GDM1 (cell line): ENCODE results near the gene KDM5C.
"Not testable (repeated sequence)": the region's sequence is repeated elsewhere in the genome, so short reads cannot be mapped to it uniquely, and the experiment has no call there.

Experiments used
- DNase-seq: peaks from one replicate; lab custom pipeline; 2025; lab: John Stamatoyannopoulos, UW

The KDM5C gene

DNA sequence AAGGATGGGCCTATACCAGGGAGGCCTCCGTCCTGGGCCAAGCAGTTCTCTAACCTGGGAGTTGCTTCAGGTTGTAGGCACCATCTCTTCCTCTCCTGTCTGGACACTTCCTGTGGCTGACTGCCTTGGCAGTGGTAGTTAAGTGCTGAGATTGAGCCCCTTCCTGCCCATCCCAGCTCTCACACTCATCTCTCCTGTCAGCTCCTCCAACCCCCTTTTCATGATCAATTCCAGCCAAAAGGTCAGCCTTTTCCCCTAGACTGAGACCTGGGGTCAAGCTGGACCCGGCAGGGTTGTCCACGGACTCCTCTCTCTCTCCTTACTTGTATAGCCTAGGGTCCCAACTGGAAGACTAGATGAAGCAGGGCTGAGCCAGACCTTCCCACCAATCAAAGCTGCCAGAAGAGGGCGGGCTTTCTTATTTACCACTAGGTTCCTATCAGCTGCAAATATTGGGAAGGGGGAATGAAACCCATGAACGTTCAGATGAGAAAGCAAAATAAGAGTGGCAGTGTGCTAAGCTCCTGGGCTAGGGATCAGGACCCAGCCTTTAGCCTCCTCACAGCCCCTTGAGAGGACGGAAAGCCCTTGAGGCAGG is 34.5 kb downstream of the KDM5C start:
- DNase-seq: no peak

DNA sequence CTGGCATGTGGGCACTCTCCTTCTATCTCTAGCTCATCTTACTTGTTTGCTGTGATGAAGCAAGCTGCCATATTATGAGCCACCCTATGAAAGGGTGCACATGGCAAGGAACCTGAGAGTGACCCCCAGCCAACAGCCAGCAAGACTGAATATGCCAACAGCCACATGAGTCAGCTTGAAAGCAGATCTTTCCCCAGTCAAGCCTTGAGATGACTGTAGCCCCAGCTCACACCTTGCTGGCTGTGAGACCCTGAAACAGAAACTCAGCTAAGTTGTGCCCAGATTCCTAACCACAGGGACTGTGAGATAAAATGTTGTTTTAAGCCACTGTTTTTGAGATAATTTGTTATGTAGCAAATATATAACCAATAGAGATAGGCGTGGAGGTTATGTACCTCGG is 36.2 kb downstream of the KDM5C start:
- DNase-seq: no peak

DNA sequence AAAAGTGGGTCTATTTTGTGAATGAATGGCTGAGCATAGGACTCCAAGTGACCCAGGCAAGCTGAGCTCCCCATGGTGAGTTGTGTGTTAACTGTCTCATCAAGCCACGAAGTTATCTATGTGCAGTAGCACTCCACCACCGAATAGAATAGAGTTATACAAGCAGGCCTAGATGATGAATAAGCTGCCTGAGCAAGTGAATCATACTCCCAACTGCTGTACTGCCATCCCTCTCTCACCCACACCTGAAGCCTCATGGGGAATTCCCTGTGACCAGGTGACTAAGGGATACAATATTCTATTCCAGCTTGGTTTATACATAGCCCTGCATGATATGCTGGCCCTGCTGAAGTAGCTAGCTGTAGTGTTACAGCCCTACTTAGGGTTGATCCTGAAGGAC is 38.7 kb downstream of the KDM5C start:
- no peak for DNase-seq

DNA sequence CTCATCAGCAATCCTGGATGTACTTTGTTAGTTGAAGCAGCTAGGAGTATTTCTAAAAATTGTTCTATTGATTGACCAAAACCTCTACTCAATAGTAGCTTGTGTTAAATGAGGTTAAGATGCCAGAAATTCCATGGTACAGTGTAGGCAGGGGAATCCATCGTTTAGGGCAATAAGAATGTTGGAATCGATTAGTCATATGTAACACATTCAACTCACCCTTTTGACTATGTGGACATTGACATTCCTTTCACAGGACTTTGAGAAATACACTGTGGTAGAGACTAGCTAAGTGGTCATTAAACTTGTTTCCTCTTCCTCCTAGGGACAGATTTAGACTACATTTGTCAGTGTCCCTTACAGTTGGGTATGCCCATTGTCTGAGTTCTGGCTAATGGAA is 40.2 kb downstream of the KDM5C start:
- DNase-seq: no peak

DNA sequence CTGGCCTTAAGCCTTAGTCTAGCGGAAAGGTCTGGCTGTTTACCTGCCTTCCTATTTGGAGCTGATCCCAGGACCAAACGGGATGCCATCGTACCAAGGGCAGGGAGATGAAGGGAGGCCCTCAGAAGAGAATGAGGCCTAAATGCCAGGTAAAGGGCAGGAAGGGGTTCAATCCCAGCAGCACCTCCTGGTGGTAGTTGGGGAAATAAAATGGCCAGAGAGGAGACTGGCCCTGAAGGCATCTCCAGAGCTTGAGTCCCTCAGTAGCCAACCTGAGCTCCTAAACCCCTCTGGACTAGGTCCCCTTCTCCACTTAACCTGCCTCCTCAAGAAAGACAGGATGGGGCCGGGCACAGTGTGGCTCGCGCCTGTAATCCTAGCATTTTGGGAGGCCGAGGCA is 53.7 kb downstream of the KDM5C start:
- DNase-seq: no peak

DNA sequence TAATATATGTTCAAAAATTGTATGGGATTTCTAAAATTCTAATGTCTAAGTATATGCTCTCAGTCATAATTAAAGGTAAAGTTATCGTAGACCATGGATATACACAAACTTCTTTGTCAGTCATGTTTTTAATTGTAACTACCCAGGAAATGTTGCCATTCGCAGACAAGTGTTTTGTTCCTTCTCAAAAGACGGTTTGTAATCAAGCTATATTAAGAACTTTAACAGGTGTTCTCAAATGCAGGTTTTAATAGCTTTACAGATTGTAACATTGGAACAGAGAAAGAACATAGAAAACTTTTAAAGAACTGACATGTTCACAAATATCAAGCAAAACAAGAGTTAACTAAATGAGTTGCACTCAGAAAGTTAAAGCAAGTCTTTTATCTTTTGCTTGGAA is 58.9 kb downstream of the KDM5C start:
- DNase-seq: no peak

DNA sequence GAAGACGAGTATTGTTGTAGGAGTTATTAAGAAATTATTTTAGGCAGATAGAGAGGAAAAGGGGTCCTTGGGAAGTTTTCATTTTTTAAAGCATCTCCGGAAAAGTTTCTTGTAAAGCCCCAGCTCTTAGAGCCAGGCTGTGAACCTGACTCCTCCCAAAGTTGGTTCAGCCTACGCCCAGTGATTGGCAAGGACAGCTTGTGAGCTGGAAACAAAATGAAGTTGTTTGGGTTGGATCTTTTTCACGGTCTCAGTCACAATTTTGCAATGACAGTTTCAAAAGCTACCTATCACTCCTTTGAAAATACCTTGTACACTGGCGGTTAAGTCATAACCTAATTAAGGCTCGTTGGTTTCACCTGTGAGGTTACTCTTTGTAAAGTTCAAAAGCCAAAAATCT is 60.4 kb downstream of the KDM5C start:
- not testable (repeated sequence) for DNase-seq

DNA sequence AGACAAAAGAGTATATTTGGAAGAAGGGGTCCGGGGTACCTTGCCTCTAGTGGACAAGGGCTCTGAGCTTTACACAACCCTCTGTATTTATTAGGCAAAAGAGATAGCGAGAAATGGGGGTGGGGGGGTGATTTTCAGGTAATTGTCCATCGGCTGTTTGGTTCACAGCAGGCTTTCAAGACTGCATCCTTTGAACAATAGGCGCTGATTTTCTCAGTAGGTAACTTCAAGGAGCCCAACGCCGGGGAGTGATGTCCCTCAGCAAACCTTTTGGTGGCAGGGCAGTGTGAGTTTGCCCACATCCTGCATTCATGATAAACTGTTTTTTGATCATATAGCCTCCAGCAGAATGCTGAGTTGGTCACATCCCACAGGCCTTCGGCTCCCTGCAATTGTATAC is 61.6 kb downstream of the KDM5C start:
- no peak for DNase-seq

DNA sequence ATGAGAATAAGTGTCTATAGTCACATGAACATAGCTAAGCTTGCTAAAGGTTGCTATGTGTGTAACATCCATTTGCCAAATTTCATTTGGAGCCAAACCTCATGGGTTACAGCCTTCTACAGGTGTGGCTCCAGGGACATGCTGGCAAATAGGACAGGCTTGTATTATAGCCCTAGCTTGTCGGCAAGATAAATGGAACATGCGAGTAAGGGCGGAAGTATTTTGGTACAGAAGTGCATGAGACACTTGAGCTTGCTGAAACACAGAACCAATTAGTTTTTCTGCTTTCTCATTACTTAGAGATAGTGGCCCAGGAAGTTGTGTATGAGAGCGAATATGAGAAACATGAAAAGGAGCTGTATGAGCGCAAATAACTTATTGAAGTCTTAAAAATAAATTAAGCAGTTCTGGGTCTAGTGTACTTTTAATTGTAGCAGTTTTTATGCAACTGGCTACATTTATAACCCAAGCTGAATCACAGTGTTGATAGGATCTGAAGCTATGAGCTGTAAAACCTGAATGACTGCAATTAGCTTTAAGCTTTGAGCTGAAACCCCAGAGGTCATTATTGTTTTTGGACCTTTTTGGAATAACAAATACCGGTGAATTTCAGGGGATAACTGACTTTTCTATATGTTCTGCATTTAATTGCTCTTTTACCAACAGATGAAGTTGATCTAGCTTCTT is 64.6 kb downstream of the KDM5C start:
- no peak for DNase-seq

DNA sequence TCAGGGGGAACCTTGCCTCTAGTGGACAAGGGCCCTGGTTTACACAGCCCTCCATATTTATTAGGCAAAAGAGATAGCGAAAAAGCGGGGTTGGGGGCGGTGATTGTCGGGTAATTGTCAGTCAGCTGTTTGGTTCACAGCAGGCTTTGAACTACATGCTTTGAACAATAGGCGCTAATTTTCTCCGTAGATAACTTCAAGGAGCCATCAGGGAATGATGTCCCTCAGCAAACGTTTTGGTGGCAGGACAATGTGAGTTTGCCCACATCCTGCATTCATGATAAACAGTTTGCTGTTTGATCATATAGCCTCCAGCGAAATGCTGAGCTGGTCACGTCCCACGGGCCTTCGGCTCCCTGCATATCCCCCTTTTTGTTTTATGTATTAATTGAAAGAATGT is 65.8 kb downstream of the KDM5C start:
- DNase-seq: no peak

DNA sequence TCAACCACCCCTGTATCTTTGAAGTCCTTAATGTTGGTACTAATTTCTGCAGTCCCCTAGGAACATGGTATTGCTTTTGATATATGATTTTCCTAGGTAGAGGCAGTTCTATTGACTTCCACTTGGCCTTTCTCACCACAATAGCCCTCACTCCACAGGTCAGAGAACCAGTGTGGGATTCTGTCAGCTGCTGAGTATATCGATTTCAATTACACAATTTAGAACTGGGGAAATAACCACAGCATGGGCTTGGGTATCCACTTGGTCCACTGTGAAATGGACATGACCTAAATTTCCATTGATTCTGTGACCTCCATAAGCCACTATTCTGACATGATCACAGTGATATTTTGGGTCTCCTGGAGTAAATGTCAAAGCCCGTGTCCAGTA is 68.8 kb downstream of the KDM5C start:
- DNase-seq: no peak

DNA sequence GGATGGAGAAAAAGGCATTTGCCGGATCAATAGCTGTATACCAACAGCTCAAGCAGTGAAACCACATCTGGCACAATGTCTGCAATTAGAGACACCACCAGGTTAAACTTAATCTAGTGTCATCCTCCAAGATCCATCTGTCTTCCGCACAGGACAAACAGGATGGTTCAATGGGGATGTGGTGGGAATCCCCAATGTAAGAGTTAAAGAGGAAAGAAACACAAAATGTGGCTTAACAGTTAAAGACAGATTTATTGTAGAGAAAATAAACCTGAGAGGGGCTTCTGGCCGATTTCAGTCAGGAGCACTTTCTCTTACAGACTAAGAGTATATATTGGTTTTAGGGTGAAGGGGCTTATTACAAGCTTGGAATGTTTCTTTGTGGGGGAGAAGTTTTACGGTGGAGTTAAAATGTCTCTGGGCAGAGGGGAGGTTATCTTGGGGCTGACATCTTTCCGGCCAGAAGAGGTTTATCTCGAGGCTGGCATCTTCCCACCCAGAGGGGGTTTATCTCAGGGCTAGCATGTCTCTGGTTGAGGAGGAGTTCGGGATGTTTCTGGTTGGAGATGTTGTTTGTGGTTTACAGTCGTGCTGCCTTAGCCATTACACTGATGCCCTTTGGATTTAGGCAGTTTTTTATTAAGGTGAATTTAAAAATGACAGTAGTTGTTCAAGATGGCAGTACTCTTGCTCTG is 69.3 kb downstream of the KDM5C start:
- no peak for DNase-seq

DNA sequence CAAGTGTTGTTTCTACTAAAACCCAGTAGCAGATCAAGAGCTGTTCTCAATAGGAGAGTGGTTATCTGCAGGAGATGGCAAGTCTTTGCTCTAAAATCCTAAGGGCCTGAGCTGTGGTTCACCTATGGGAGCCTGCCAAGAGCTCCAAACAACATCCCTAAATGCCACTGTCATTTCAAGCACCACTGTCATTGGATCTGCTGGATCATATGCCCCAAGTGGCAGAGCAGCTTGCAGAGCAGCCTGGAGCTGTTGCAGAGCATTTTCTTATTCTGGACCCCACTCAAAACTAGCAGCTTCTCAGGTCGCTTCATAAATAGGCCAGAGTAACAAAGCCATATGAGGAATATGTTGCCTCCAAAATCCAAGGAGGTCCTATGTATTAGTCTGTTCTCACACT is 71.4 kb downstream of the KDM5C start:
- DNase-seq: no peak
